Ishikawa (cell line): ENCODE results near the gene NOA1.
A peak's percentile ranks its signal among the peaks of the same experiment; 100 is the strongest.

Experiments
- CEBPB ChIP-seq: IDR thresholded peaks from 2 replicates; pipeline ENCODE4 v1.6.1; 2012
- CREB1 ChIP-seq: IDR thresholded peaks from 2 replicates; pipeline ENCODE4 v1.6.1; 2012; ENCODE audit warnings: low read depth
- EGR1 ChIP-seq: IDR thresholded peaks from 2 replicates; pipeline ENCODE4 v1.6.1; 2012
- EP300 ChIP-seq: IDR thresholded peaks from 2 replicates; pipeline ENCODE4 v1.6.1; 2012; ENCODE audit warnings: borderline replicate concordance
- FOXM1 ChIP-seq: IDR thresholded peaks from 2 replicates; pipeline ENCODE4 v1.6.1; 2012; ENCODE audit warnings: low read depth, borderline replicate concordance
- NFIC ChIP-seq: IDR thresholded peaks from 2 replicates; pipeline ENCODE4 v1.6.1; 2012
- RAD21 ChIP-seq: IDR thresholded peaks from 2 replicates; pipeline ENCODE4 v1.6.1; 2012; ENCODE audit warnings: low read depth
- TAF1 ChIP-seq: IDR thresholded peaks from 2 replicates; pipeline ENCODE4 v1.6.1; 2012; ENCODE audit warnings: low read depth, mild to moderate bottlenecking
- TCF12 ChIP-seq: IDR thresholded peaks from 2 replicates; pipeline ENCODE4 v1.6.1; 2012; ENCODE audit warnings: low read depth
- TEAD4 ChIP-seq: IDR thresholded peaks from 2 replicates; pipeline ENCODE4 v1.6.1; 2012
- USF1 ChIP-seq: IDR thresholded peaks from 2 replicates; pipeline ENCODE4 v1.6.1; 2012
- YY1 ChIP-seq: IDR thresholded peaks from 2 replicates; pipeline ENCODE4 v1.6.1; 2012; ENCODE audit warnings: low read depth
- ZBTB7A ChIP-seq: IDR thresholded peaks from 2 replicates; pipeline ENCODE4 v1.6.1; 2012; ENCODE audit warnings: low read depth
- TF ChIP-seq, protein P1 (sequence below): IDR thresholded peaks from 2 replicates; pipeline ENCODE4 v1.6.1; 2012
- TF ChIP-seq, protein P2 (sequence below): IDR thresholded peaks from 2 replicates; pipeline ENCODE4 v1.6.1; 2012; ENCODE audit warnings: low read depth, mild to moderate bottlenecking

Gene NOA1

DNA sequence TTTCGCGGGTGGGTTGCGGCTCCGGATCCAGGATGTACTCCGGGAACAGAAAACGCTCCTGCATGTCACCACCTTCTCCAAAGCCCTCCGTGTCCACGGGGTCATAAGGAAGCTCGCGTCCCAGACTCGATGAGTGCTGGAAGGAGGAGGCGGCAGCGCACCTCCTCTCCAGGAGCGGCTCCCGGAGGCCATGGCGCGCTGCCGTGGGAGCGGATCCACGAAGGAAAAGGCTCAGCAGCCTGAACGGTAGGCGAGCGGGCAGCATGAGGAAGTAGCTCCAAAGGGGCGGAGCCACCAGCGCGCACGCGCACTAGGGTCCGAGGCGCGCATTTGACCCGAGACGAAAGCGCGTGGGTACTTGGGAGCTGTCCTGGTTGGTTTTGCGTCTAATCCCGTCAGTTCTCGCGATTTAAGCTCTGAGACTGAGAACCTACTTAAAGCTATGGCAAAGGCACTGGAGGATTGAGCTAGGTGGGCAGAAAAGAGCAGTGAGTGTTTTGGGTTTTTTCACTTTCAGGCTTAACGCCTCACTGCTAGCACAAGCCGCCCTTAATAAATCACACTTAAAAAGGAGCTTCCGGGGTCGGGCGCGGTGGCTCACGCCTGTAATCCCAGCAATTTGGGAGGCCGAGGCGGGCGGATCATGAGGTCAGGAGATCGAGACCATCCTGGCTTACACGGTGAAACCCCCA is at the start of gene NOA1:
Gene NOA1 (minus strand): TSS at position 286 of the 692 bp plus-strand sequence. CDS start 21 bp downstream, at position 265.
- peak; percentile 61; the same call in 1 of the 2 replicates for TF ChIP-seq YY1
- peak; percentile 49; the same call in 1 of the 2 replicates for TF ChIP-seq CREB1
- no peak for TF ChIP-seq RAD21
- TF ChIP-seq, protein P1, sequence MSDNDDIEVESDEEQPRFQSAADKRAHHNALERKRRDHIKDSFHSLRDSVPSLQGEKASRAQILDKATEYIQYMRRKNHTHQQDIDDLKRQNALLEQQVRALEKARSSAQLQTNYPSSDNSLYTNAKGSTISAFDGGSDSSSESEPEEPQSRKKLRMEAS, result peak; percentile 76
- 0 out of 2 replicates have a peak, but pooled peaks have one; percentile 19 for TF ChIP-seq USF1
- TF ChIP-seq TAF1, result peak; percentile 80; the same call in 1 of the 2 replicates

DNA sequence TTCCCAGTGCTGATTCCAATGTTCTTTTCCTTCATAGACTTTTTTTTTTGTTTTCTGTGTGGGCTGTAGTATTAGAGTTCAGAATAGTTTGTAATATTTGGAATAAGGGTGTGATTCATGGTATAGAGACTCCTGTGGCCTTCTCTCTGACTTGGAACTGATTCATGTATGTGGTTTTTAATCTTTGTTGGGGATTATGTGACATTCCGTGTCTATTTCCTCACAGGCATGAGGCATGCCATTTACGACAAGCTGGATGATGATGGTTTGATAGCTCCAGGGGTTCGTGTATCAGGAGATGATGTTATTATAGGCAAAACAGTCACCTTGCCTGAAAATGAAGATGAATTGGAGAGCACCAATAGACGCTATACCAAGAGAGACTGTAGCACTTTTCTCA is 45.7 kb upstream of the NOA1 start:
- TF ChIP-seq FOXM1, result no peak
- TF ChIP-seq TEAD4, result no peak
- no peak for TF ChIP-seq NFIC
- no peak for TF ChIP-seq EGR1
- no peak for TF ChIP-seq CREB1
- no peak for TF ChIP-seq RAD21
- no peak for TF ChIP-seq ZBTB7A
- TF ChIP-seq CEBPB, result no peak
- no peak for TF ChIP-seq USF1
- TF ChIP-seq YY1, result no peak
- TF ChIP-seq, protein P2, sequence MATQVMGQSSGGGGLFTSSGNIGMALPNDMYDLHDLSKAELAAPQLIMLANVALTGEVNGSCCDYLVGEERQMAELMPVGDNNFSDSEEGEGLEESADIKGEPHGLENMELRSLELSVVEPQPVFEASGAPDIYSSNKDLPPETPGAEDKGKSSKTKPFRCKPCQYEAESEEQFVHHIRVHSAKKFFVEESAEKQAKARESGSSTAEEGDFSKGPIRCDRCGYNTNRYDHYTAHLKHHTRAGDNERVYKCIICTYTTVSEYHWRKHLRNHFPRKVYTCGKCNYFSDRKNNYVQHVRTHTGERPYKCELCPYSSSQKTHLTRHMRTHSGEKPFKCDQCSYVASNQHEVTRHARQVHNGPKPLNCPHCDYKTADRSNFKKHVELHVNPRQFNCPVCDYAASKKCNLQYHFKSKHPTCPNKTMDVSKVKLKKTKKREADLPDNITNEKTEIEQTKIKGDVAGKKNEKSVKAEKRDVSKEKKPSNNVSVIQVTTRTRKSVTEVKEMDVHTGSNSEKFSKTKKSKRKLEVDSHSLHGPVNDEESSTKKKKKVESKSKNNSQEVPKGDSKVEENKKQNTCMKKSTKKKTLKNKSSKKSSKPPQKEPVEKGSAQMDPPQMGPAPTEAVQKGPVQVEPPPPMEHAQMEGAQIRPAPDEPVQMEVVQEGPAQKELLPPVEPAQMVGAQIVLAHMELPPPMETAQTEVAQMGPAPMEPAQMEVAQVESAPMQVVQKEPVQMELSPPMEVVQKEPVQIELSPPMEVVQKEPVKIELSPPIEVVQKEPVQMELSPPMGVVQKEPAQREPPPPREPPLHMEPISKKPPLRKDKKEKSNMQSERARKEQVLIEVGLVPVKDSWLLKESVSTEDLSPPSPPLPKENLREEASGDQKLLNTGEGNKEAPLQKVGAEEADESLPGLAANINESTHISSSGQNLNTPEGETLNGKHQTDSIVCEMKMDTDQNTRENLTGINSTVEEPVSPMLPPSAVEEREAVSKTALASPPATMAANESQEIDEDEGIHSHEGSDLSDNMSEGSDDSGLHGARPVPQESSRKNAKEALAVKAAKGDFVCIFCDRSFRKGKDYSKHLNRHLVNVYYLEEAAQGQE, result no peak

- TF ChIP-seq TAF1, result no peak
- TF ChIP-seq ZBTB7A, result no peak
- TF ChIP-seq CEBPB, result no peak
- TF ChIP-seq, protein P2, result no peak
- TF ChIP-seq, protein P1, result no peak
- TF ChIP-seq RAD21, result no peak
- no peak for TF ChIP-seq TEAD4
- TF ChIP-seq NFIC, result no peak
- TF ChIP-seq EP300, result no peak
- TF ChIP-seq YY1, result no peak
- TF ChIP-seq EGR1, result no peak
- no peak for TF ChIP-seq TCF12
- TF ChIP-seq FOXM1, result no peak
- TF ChIP-seq USF1, result no peak
- no peak for TF ChIP-seq CREB1
These were observed 43.2 kb upstream of the NOA1 start for GRCh38 chr4:57020467-57021101.

DNA sequence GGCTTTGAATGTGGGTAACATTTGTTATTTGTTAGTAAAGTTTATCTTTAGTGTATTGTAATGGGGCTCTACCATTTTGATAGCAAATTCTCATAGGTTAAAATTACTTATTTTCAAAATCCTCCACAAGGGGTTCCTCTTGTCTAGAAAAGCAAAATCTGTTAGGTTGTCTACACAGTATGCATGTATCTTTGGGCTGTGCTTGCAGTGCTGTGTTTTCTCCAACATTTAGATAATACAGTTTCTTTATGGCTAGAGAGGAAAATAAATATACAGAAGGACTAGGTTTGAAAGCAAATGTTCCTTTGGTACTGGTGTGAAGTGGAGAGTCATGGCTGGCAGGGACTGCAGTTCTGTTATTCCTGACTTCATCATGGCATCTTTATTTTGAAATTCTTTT is 41.6 kb upstream of the NOA1 start:
- TF ChIP-seq TAF1 (no peak), NFIC (no peak), CREB1 (no peak), RAD21 (no peak), ZBTB7A (no peak), EP300 (no peak), YY1 (no peak), FOXM1 (no peak), TEAD4 (no peak), TCF12 (no peak), EGR1 (no peak), CEBPB (no peak), USF1 (no peak)
- TF ChIP-seq, protein P2, result no peak
- TF ChIP-seq, protein P1, result no peak
